Central memory CD8-positive, alpha-beta T cell (primary cell): Measurements from ENCODE around the gene RHCE.
A peak's percentile ranks its signal among the peaks of the same experiment; 100 is the strongest.
"Not testable (repeated sequence)": the region's sequence is repeated elsewhere in the genome, so short reads cannot be mapped to it uniquely, and the experiment has no call there.

Experiments
- ATAC-seq: fragments of 150-1000 bp; cut with Tn5 transposase; replicated peaks from 2 replicates; pipeline ENCODE4 v1.10.0; 2022; ENCODE audit warnings: mild to moderate bottlenecking, moderate FRiP score, moderate number of reproducible peaks; ENCODE audit not compliant: poor library complexity, severe bottlenecking; ENCODE audit errors: extremely low read depth
- DNase-seq, 2 donors: peaks; one replicate each; pipeline ENCODE4 v3.0.0; 2021; ENCODE audit warnings: low spot score in 2 of 2
- H3K27ac Mint-ChIP-seq: one replicate; pipeline ENCODE4 v1.8.0; 2022; ENCODE audit warnings: low read depth, mild to moderate bottlenecking, moderate library complexity, mixed read lengths
- H3K27me3 Mint-ChIP-seq: one replicate; pipeline ENCODE4 v1.8.0; 2022; ENCODE audit warnings: mixed read lengths
- H3K36me3 Mint-ChIP-seq: one replicate; pipeline ENCODE4 v1.8.0; 2022; ENCODE audit warnings: mild to moderate bottlenecking, moderate library complexity, mixed read lengths; ENCODE audit not compliant: insufficient read depth
- H3K4me1 Mint-ChIP-seq: one replicate; pipeline ENCODE4 v1.8.0; 2022; ENCODE audit warnings: mixed read lengths
- H3K4me3 Mint-ChIP-seq: one replicate; pipeline ENCODE4 v1.8.0; 2022; ENCODE audit warnings: mild to moderate bottlenecking, moderate library complexity, mixed read lengths
- H3K9me3 Mint-ChIP-seq: one replicate; pipeline ENCODE4 v1.8.0; 2022; ENCODE audit warnings: mixed read lengths

Gene RHCE

GRCh38 chr1:25447547-25447946, 26.9 kb upstream of the RHCE start:
- ATAC-seq, result no peak
- no peak overlapping the region for H3K27ac Mint-ChIP-seq
- no peak overlapping the region for H3K4me3 Mint-ChIP-seq
- no peak for DNase-seq
- H3K9me3 Mint-ChIP-seq, result no peaks in the 10 kb centered on the region
- H3K4me1 Mint-ChIP-seq, result peaks cover 13% of the 10 kb centered on the region
- no peaks in the 10 kb centered on the region for H3K27me3 Mint-ChIP-seq
- peaks cover 15% of the 10 kb centered on the region for H3K36me3 Mint-ChIP-seq

GRCh38 chr1:25445993-25446538, 25.4 kb upstream of the RHCE start:
- no peak for ATAC-seq
- H3K4me1 Mint-ChIP-seq, result peaks cover 28% of the 10 kb centered on the region
- no peak for DNase-seq
- H3K27me3 Mint-ChIP-seq, result no peaks in the 10 kb centered on the region
- H3K27ac Mint-ChIP-seq, result no peak overlapping the region
- no peak overlapping the region for H3K4me3 Mint-ChIP-seq
- H3K36me3 Mint-ChIP-seq, result peaks cover 14% of the 10 kb centered on the region
- H3K9me3 Mint-ChIP-seq, result no peaks in the 10 kb centered on the region

GRCh38 chr1:25444604-25445003, 24.0 kb upstream of the RHCE start:
- H3K27me3 Mint-ChIP-seq, H3K4me3 Mint-ChIP-seq, DNase-seq, ATAC-seq, H3K27ac Mint-ChIP-seq, H3K9me3 Mint-ChIP-seq: not testable (repeated sequence)
- peaks cover 12% of the 10 kb centered on the region for H3K36me3 Mint-ChIP-seq
- H3K4me1 Mint-ChIP-seq, result peaks cover 32% of the 10 kb centered on the region

- H3K4me3 Mint-ChIP-seq, result no peak overlapping the region
- ATAC-seq, result no peak
- no peak for DNase-seq
These were observed 22.5 kb upstream of the RHCE start for GRCh38 chr1:25443030-25443699.

GRCh38 chr1:25442178-25442577, 21.6 kb upstream of the RHCE start:
- DNase-seq, result no peak
- peaks cover 6% of the 10 kb centered on the region for H3K36me3 Mint-ChIP-seq
- peaks cover 32% of the 10 kb centered on the region for H3K4me1 Mint-ChIP-seq
- no peaks in the 10 kb centered on the region for H3K27me3 Mint-ChIP-seq
- ATAC-seq, result no peak
- H3K4me3 Mint-ChIP-seq, result no peak overlapping the region
- no peak overlapping the region for H3K27ac Mint-ChIP-seq
- no peaks in the 10 kb centered on the region for H3K9me3 Mint-ChIP-seq

More at GRCh38 chr1:25443030-25443699, 22.5 kb upstream of the RHCE start:
- Mint-ChIP-seq H3K9me3 (no peaks in the 10 kb centered on the region), H3K27ac (no peak overlapping the region), H3K27me3 (no peaks in the 10 kb centered on the region), H3K36me3 (peaks cover 11% of the 10 kb centered on the region), H3K4me1 (peaks cover 32% of the 10 kb centered on the region)

- Mint-ChIP-seq H3K36me3 (peaks cover 4% of the 10 kb centered on the region), H3K4me3 (no peak overlapping the region), H3K9me3 (no peaks in the 10 kb centered on the region), H3K27me3 (no peaks in the 10 kb centered on the region), H3K27ac (no peak overlapping the region), H3K4me1 (peaks cover 49% of the 10 kb centered on the region)
- ATAC-seq (no peak), DNase-seq (no peak)
These were observed 18.7 kb upstream of the RHCE start for GRCh38 chr1:25439287-25439686.

GRCh38 chr1:25437672-25438071, 17.0 kb upstream of the RHCE start:
- H3K4me3 Mint-ChIP-seq, result no peak overlapping the region
- H3K4me1 Mint-ChIP-seq, result peaks cover 58% of the 10 kb centered on the region
- DNase-seq, result no peak
- H3K27me3 Mint-ChIP-seq, result no peaks in the 10 kb centered on the region
- peaks cover 4% of the 10 kb centered on the region for H3K36me3 Mint-ChIP-seq
- H3K9me3 Mint-ChIP-seq, result no peaks in the 10 kb centered on the region
- ATAC-seq, result no peak
- no peak overlapping the region for H3K27ac Mint-ChIP-seq

- Mint-ChIP-seq H3K9me3 (no peaks in the 10 kb centered on the region), H3K36me3 (peaks cover 7% of the 10 kb centered on the region), H3K4me3 (peak overlapping the region; percentile 48), H3K27me3 (no peaks in the 10 kb centered on the region), H3K27ac (peak overlapping the region; percentile 89), H3K4me1 (peaks cover 49% of the 10 kb centered on the region)
- ATAC-seq (no peak), DNase-seq (no peak)
These were observed 14.9 kb upstream of the RHCE start for GRCh38 chr1:25435397-25436108.

- Mint-ChIP-seq H3K4me3 (peak overlapping the region; percentile 97), H3K27me3 (no peaks in the 10 kb centered on the region), H3K4me1 (peaks cover 54% of the 10 kb centered on the region), H3K36me3 (peaks cover 11% of the 10 kb centered on the region), H3K27ac (peak overlapping the region; percentile 29), H3K9me3 (no peaks in the 10 kb centered on the region)
- DNase-seq (no peak), ATAC-seq (no peak)
These were observed 13.0 kb upstream of the RHCE start for GRCh38 chr1:25433389-25434186.

GRCh38 chr1:25432749-25433388, 12.2 kb upstream of the RHCE start:
- DNase-seq, result no peak
- Mint-ChIP-seq H3K4me1 (peaks cover 55% of the 10 kb centered on the region), H3K36me3 (peaks cover 11% of the 10 kb centered on the region), H3K4me3 (peak overlapping the region; percentile 97), H3K9me3 (no peaks in the 10 kb centered on the region), H3K27ac (no peak overlapping the region), H3K27me3 (no peaks in the 10 kb centered on the region)
- ATAC-seq, result no peak

- H3K9me3 Mint-ChIP-seq, result no peaks in the 10 kb centered on the region
- H3K27ac Mint-ChIP-seq, result peak overlapping the region; percentile 87
- peaks cover 55% of the 10 kb centered on the region for H3K4me1 Mint-ChIP-seq
- ATAC-seq, result no peak
- H3K27me3 Mint-ChIP-seq, result no peaks in the 10 kb centered on the region
- H3K4me3 Mint-ChIP-seq, result peak overlapping the region; percentile 97
- no peak for DNase-seq
- peaks cover 11% of the 10 kb centered on the region for H3K36me3 Mint-ChIP-seq
These were observed 11.5 kb upstream of the RHCE start for GRCh38 chr1:25431955-25432719.
